Measurements from ENCODE around the gene CEMIP. TPM values are rescaled to one million over a fixed set of nuclear protein-coding genes. Genes with fewer than 3 reads are reported as not detected.

The CEMIP gene
- total and polyA plus RNA-seq, 2 of the 4 experiments (the other 2 are of a cell fraction) = 63.8 to 78.0 TPM

- ChIA-PET CTCF (interaction anchor here (1.0 to 1.3 kb wide), 3 partner anchors 10 to 399 kb away, joined by 3 to 5 read pairs (median 4); partner anchors contain the start of gene CEMIP), POLR2A (ENCODE audit: unreplicated experiment) (no interaction called here)
- Histone ChIP-seq H3K9me1 (ENCODE audit: insufficient read depth, low read length) (peaks cover 15% of the 10 kb centered on the region), H2AK5ac (ENCODE audit: low read depth, low read length) (peak overlapping the region; percentile 15; the same call in 1 of the 2 replicates), H4K91ac (ENCODE audit: insufficient read depth, low read depth, low read length) (no peak overlapping the region), H4K5ac (ENCODE audit: low read depth, low read length) (no peak overlapping the region), H3K14ac (replicated peaks; ENCODE audit: low read depth, low read length) (peak overlapping the region; percentile 22), H3K4ac (ENCODE audit: low read depth, low read length) (0 out of 2 replicates have a peak overlapping the region, but pooled peaks have one; percentile 35), H3K27me3 (ENCODE audit: control insufficient read depth, insufficient read depth, low read length) (no peaks in the 10 kb centered on the region), H3K23ac (ENCODE audit: low read depth, low read length) (no peak overlapping the region), H3K9me3 (ENCODE audit: control insufficient read depth, insufficient read depth, low read length) (no peaks in the 10 kb centered on the region), H2BK5ac (ENCODE audit: low read depth, low read length, poor library complexity, severe bottlenecking) (no peak overlapping the region), H2BK15ac (ENCODE audit: low read depth, low read length) (peak overlapping the region; percentile 21; the same call in 1 of the 3 replicates), H3K4me3 (ENCODE audit: insufficient read depth, low read depth, low read length) (no peak overlapping the region), H4K20me1 (ENCODE audit: insufficient read depth, low read length) (peaks cover 12% of the 10 kb centered on the region; the same call in 1 of the 2 replicates), H2AFZ (replicated peaks; ENCODE audit: low read length, poor library complexity) (peak overlapping the region; percentile 67), H3K56ac (ENCODE audit: extremely low read depth, insufficient read depth, low read length) (no peak overlapping the region), H3K4me2 (ENCODE audit: low read depth, low read length) (no peak overlapping the region), H3K4me1 (ENCODE audit: control insufficient read depth, insufficient read depth, low read length) (peaks cover 13% of the 10 kb centered on the region), H3K36me3 (ENCODE audit: control insufficient read depth, insufficient read depth, low read length) (peaks cover 4% of the 10 kb centered on the region; the same call in 1 of the 2 replicates), H2AK9ac (replicated peaks; ENCODE audit: low read depth, low read length, poor library complexity) (peak overlapping the region; percentile 85), H2BK20ac (ENCODE audit: low read depth, low read length) (no peak overlapping the region), H3K27ac (ENCODE audit: insufficient read depth, low read length) (no peak overlapping the region), H3K9ac (ENCODE audit: low read depth, low read length) (no peak overlapping the region), H3K18ac (ENCODE audit: low read depth, low read length) (no peak overlapping the region), H2BK120ac (ENCODE audit: low read depth, low read length) (peak overlapping the region; percentile 40; the same call in 1 of the 2 replicates), H3K79me1 (ENCODE audit: low read depth in 1 of 2, low read length in 2 of 2) (peaks cover 9 to 10% of the 10 kb centered on the region in 2 experiments; a peak in 2 of 4 replicates), H4K8ac (ENCODE audit: low read depth in 2 of 2, low read length in 2 of 2) (no peak overlapping the region)
- TF ChIP-seq SMC3 (IDR thresholded peaks at IDR 0.05; ENCODE audit: low read depth, low read length) (no peak), CTCF (conservative IDR thresholded peaks at IDR 0.05; ENCODE audit: low read depth, low read length) (no peak), FOS (IDR thresholded peaks at IDR 0.05; ENCODE audit: low read depth, low read length) (no peak), RFX5 (IDR thresholded peaks at IDR 0.05; ENCODE audit: low read depth, low read length) (no peak)
- no CpG with 5 or more reads among the region's 8 CpGs for WGBS, 2 experiments (ENCODE audit: extremely low coverage in 2 of 2, insufficient read length in 1 of 2)
- ATAC-seq (ENCODE audit: low read depth) (no peak), DNase-seq (no peak)
- no TSS peak for BruUV-seq (replicated peaks)
- intact Hi-C loops (cut with micrococcal nuclease) = no loop called here
- dilution Hi-C loops (cut with HindIII; ENCODE audit: low sequenced_read_pairs, unreplicated experiment) = no loop called here
- in situ Hi-C loops (cut with MboI; ENCODE audit: low sequenced_read_pairs) = loop anchor here (5.0 kb wide), 1 partner anchor 509 kb away; no protein-coding TSS in a partner anchor
These were observed 187.4 kb downstream of the CEMIP start for GRCh38 chr15:80966431-80967197.

All from IMR-90 (cell line).